ENCODE measurements around the gene PSMD9. TPM values are rescaled to one million over a fixed set of nuclear protein-coding genes. Genes with fewer than 3 reads are reported as not detected.
"Not testable (repeated sequence)": the region's sequence is repeated elsewhere in the genome, so short reads cannot be mapped to it uniquely, and the experiment has no call there.

Gene PSMD9
- total RNA-seq, 4 donors from 2014 or later, result 2.4 to 312 (median 46.0) TPM

- TF ChIP-seq CTCF (IDR thresholded peaks at IDR 0.05) (no peak), POLR2A (IDR thresholded peaks at IDR 0.05) (no peak)
- H3K4me3 ChIP-seq, result no peak overlapping the region
- H3K36me3 ChIP-seq, result no peaks in the 10 kb centered on the region
- intact Hi-C loops (cut with DNase I; ENCODE audit: low total_unique reads), result no loop called here
- no peak overlapping the region for H3K27ac ChIP-seq
- no peaks in the 10 kb centered on the region for H3K27me3 ChIP-seq
- no peaks in the 10 kb centered on the region for H3K4me1 ChIP-seq
- no peaks in the 10 kb centered on the region for H3K9me3 ChIP-seq
- DNase-seq, result no peak
These were observed 13.0 kb upstream of the PSMD9 start for GRCh38 chr12:121875582-121875981.

GRCh38 chr12:121876080-121876447, 12.5 kb upstream of the PSMD9 start:
- intact Hi-C loops (cut with DNase I; ENCODE audit: low total_unique reads); H3K9me3 ChIP-seq; H3K4me3 ChIP-seq; H3K27ac ChIP-seq; H3K27me3 ChIP-seq; DNase-seq; H3K36me3 ChIP-seq; H3K4me1 ChIP-seq: not testable (repeated sequence)

- intact Hi-C loops (cut with DNase I; ENCODE audit: low total_unique reads), result no loop called here
- no peaks in the 10 kb centered on the region for H3K36me3 ChIP-seq
- H3K27me3 ChIP-seq, result no peaks in the 10 kb centered on the region
- TF ChIP-seq CTCF (IDR thresholded peaks at IDR 0.05), result no peak
- TF ChIP-seq POLR2A (IDR thresholded peaks at IDR 0.05), result no peak
- DNase-seq, result no peak
- H3K4me3 ChIP-seq, result no peak overlapping the region
- no peaks in the 10 kb centered on the region for H3K9me3 ChIP-seq
- H3K27ac ChIP-seq, result no peak overlapping the region
- peaks cover 0 to 5% of the 10 kb centered on the region in 2 donors for H3K4me1 ChIP-seq
These were observed 5.3 kb upstream of the PSMD9 start for GRCh38 chr12:121883315-121883660.

DNA sequence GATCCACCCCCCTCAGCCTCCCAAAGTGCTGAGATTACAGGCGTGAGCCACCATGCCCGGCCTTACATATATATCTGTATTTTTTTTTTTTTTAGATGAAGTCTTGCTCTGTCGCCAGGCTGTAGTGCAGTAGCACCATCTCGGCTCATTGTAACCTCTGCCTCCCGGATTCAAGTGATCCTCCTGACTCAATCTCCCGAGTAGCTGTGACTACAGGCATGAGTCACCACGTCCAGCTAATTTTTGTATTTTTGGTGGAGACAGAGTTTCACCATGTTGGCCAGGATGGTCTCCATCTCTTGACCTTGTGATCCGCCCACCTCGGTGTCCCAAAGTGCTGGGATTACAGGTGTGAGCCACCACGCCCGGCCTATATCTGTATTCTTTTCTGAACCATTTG, 3.5 kb upstream of the PSMD9 start:
- H3K27ac ChIP-seq; H3K9me3 ChIP-seq; H3K4me1 ChIP-seq; H3K27me3 ChIP-seq; DNase-seq; H3K36me3 ChIP-seq; intact Hi-C loops (cut with DNase I; ENCODE audit: low total_unique reads); H3K4me3 ChIP-seq: not testable (repeated sequence)

DNA sequence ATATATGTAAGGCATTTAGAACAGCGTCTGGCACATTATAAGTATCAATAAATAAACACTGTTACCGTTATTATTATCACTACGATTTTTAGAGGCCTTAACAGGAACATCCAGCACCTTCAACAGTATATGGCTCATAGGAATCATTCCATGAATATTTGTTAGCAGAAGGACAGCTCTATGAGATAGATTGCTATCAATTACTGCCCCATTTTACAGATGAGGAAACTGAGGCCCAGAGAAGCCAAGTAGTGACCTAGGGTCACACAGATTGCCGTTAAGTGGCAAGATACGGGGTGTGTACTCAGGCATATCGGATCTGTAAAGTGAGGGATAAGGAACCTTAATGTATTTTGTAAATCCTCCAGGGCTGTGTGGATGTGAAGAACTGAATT, 510 bp upstream of the PSMD9 start:
- no peaks in the 10 kb centered on the region for H3K27me3 ChIP-seq
- H3K27ac ChIP-seq, result peak overlapping the region; percentile 89 to 90
- no peaks in the 10 kb centered on the region for H3K9me3 ChIP-seq
- DNase-seq, result no peak
- TF ChIP-seq POLR2A (IDR thresholded peaks at IDR 0.05), result no peak
- no peak for TF ChIP-seq CTCF (IDR thresholded peaks at IDR 0.05)
- peaks cover 0 to 13% of the 10 kb centered on the region in 2 donors for H3K4me1 ChIP-seq
- peak overlapping the region; percentile 62 to 67 for H3K4me3 ChIP-seq
- no peaks in the 10 kb centered on the region for H3K36me3 ChIP-seq
- intact Hi-C loops (cut with DNase I; ENCODE audit: low total_unique reads), result no loop called here

DNA sequence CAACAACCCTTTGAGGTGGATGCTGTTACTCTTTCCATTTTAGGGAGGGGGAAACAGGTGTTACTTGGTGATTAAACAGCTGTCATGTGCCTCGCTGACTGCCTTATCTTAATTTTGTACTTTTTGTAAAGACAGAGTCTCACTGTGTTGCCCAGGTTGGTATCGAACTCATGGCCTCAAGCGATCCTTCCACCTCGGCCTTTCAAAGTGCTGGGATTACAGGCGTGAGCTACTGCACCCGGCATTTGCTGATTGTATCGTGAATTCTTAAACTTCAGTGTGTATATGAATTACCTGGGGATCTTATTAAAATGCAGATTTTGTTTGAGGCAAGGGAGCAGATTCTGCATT, 659 bp downstream of the PSMD9 start:
- Histone ChIP-seq H3K27me3 (no peaks in the 10 kb centered on the region), H3K4me3 (peak overlapping the region; percentile 62 to 67), H3K9me3 (no peaks in the 10 kb centered on the region), H3K4me1 (peaks cover 0 to 13% of the 10 kb centered on the region in 2 donors), H3K36me3 (no peaks in the 10 kb centered on the region), H3K27ac (peak overlapping the region; percentile 89 to 90)
- intact Hi-C loops (cut with DNase I; ENCODE audit: low total_unique reads), result no loop called here
- no peak for DNase-seq
- TF ChIP-seq CTCF (IDR thresholded peaks at IDR 0.05) (no peak), POLR2A (IDR thresholded peaks at IDR 0.05) (no peak)

DNA sequence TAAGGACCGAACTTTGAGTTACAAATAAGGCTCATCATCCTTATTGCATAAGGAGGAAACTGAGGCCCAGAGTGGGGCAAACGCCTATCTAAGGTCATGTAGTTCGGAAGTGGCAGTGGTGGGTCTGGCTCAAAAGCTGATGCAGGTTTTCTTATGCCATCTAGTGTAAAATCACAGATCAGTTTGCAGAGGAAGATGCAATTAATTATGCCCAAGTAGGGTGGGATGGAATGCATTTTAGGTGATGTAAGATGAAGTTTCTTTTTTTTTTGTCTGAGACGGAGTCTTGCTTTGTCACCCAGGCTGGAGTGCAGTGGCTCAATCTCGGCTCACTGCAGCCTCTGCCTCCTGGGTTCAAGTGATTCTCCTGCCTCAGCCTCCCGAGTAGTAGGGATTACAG, 1.1 kb downstream of the PSMD9 start:
- H3K9me3 ChIP-seq; H3K27me3 ChIP-seq; DNase-seq; intact Hi-C loops (cut with DNase I; ENCODE audit: low total_unique reads); H3K36me3 ChIP-seq: not testable (repeated sequence)
- peak overlapping the region in 1 of 2 donors; percentile 89 for H3K27ac ChIP-seq
- peak overlapping the region; percentile 62 to 67 for H3K4me3 ChIP-seq
- H3K4me1 ChIP-seq, result peaks cover 0 to 13% of the 10 kb centered on the region in 2 donors

Measured in uterus (tissue), 4 donors.